NCI-H345 treated with DMSO at 0.1 percent for 48 hours (cell line): ENCODE results near the gene SLC51B.
"Not testable (repeated sequence)": the region's sequence is repeated elsewhere in the genome, so short reads cannot be mapped to it uniquely, and the experiment has no call there.

Source experiments
- DNase-seq: peaks from one replicate; lab custom pipeline; 2025; ENCODE audit not compliant: unreplicated experiment; lab: John Stamatoyannopoulos, UW

The SLC51B gene

DNA sequence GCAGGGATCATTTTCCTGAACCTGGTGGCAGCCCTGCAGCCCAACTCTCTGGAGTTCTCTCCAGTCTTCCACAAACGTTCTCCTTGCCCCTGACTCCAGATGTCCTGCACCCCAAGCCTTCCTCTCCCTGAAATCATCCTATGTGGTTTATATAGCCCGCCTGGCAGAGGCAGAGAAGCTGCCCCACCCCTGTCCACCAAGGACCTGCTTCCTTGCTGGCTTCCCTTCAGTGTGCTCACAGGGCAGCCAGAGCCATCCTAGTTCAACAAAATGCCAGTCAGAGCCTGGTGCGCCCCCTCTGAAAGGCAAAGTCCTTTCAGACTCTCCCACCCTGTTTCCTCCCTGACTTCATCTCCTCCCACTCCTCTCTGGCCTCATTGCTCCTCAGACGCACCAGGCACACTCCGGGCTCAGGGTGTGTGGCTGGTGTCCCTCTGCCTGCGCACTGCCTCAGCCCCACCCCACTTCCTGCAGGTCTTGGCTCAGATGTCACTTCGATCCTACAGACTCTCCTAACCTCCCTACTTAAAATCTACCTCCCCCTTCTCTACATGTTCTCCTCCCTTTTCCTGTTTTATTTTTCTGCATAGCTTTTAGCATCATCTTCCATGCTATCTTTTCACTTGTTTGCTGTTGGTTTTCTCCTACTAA lies 37.2 kb downstream of the SLC51B start:
- no peak for DNase-seq

DNA sequence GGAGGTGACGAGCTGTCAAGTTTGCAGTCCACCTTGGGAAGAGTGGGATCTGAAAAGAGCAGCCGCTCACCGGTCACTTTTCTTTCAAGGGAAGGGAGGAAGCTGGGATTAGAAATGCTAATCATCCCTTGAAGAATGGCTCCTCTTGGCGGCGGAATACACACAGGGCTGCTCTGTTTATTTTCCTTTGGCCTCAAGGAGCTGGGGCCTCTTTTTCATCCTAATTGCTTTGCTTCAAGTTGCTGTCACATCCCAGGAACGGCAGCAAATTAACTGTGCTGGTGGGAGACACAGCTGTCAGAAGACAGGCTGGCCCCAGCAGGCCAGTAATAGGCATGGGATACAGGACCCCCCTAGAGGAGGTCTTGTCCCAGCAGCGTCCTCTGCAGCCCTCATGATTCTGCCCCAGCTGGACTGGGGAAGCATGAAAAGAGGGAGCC lies 38.1 kb downstream of the SLC51B start:
- DNase-seq: no peak

DNA sequence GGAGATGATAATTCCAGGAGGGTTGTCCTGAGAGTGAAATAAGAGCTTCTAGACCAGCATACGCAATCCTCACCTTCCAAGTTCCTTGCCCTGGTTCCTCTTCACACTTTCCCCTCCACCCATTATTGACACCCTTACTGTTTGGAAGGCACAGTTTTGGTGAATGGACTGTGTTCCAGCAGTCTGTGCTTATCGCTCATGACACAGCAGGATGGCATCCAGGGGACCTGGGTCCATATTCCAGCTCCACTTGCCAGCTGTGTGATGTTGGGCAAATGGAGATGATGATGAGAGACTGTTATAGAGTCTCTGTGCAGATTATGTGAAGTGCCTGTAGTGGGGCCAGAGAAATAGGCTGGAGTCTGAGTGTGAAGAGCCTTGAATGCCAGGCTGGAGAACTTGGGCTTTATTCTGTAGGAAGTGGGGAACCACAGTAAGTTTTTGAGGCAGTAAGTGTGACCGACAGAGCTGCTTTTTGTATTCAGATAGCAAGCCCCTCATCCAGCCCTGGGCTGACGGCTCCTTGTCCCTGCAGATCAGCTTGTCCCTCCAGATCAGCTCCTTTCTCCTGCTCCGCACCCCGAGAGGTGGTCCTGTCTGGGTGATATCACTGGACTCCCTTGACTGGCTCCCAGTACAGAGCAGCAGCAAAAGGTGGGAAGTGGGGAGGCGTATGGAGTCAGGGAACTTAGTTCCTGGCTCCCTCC lies 39.5 kb downstream of the SLC51B start:
- DNase-seq: no peak

DNA sequence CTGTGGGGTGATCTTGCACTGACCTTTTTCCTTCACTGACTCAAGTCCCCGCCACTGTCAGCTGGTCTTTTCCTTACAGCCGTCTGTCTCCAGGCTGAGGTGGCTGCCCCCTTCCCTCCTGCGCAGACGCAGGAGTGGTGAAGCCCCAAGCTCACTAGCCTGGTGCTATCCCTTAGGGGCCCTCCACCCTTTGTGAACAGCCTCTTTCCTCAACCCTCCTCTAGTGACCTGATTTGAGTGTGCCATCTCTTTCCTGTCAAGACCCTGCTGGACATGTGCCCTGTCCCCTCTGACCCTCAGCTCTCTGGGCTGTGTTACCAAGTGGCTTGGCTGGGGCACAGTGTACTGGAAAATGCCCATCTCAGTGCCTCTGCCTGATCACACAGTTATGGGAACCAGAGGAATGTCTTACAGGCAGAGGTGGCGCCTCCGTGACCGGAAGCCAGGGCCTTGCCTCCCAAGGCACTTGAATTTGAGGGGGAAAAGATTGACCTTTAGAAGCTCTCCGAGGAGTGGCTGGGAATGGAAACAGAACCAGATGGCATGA lies 40.1 kb downstream of the SLC51B start:
- DNase-seq: no peak

DNA sequence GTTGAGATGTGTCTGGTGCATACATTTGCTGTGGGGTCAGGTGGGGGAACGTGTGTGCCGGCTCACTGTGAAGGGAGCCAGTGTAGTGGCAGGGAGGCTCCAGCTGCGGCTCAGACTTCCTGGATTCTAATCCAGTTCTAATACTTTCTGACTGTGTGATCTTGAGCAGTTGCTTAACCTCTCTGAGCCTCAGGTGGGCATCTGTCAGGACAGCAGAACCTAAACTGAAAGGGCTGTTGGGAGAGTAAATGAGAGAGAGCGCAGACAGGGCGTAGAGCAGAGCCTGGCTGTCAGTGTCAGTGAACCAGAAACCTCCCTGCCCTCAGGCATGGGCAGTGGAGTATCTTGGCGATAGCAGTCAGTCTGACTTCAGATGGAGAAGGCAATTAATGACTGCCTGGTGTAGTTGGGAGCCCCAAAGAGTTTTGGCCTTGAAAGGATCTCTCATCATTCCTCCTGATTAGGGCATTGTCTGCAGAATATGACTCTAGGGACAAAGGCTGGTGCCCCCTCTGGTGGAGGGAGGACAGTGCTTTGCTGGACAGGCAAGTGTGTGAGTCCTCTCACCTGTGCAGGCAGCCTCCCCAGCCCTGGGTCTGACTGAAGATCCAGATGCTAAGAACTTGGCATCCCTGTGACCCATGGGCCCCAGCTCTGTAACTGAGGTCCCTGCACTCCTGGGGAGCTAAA lies 40.9 kb downstream of the SLC51B start:
- no peak for DNase-seq

DNA sequence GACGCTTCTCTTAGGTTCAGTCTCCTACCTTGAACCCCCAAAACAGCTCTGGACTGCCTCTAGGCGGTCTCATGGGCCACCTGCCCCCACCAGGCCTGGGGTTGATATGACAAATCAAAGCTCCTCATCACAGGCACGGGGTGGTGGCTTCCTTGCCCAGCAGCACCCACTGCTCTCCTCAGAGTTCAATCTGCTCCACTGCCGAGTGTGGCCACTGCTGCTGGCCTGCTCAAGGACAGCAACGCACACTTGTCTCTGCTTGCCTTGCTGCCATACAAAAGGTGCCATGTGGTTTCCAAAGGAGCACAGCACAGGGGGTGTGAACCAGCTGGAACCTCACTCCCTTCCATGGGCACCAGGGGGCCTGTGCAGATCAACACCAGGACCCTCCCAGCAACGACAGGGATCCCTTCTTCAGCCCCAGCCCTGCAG lies 41.5 kb downstream of the SLC51B start:
- DNase-seq: no peak

DNA sequence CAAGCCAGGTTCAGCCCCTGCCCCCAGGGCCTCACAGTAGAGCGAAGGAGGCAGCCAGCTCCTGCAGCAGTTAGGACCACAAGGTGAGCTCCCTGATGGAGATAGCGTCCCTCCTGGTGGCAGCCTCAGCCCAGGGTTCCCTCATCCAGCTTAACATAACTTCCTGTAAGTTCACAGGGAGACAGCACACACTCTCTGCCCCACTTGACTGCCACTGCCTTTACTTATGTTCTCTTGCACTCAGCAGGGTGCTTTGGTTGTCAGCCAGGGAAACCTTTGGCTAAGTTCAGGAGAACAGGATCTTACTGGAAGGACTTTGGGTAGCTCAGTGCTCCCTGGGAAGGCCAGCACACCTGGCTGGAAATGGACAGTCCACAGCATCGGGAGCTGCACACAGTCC lies 42.2 kb downstream of the SLC51B start:
- DNase-seq: no peak

DNA sequence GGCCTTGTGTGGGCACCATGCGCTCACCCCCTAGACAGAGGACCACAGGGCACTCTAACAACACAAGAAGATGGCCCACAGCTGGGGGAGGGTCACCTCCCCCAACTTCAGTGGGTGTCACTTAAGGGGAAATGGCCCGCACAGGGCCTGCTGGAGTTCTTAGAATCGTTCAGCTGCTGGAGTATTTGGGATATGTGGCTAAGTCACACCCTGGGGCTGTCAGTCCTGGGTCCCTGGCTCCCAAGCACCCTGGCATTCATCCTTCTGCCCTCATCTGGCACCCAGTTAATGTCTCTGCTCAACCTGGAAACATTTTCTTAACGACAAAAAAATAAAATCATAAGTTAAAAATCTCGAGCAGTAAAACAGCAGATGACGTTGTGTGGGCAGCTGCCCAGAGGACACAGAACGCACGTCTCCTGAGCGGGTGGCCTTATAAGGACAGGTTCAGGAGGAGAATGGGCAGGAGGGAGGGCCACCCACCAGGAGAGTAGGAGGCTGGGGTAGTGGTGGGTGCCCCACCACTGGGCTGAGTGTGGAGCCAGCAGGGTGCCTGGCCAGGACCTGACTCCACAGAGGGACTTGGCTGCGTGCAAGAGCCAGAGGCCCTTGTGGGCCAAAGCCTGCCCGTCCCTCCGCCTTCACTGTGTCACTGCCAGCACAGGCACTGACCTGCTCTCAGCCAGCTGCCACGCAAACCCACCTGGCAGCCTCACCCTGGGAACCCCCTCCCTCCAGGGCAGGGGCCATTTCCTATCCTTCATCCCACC lies 42.9 kb downstream of the SLC51B start:
- no peak for DNase-seq

DNA sequence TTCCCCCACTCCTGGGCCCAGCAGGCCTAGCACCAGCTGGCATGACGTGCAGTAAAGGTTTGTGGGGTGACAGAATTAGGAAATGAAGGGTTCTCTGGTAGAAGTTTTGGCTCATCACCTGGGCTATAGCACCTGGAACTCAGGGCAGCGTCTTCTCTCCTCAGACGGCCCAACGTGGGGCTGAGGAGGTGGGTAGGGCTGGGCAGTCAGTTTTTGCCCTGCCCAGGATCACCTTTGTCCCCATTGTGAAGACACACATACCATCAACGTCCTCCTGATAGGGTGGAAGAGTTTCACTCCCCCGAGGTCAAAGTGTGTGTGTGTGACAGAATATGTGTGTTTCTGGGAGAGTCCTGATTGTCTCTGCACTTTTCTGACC lies 43.4 kb downstream of the SLC51B start:
- DNase-seq: no peak

DNA sequence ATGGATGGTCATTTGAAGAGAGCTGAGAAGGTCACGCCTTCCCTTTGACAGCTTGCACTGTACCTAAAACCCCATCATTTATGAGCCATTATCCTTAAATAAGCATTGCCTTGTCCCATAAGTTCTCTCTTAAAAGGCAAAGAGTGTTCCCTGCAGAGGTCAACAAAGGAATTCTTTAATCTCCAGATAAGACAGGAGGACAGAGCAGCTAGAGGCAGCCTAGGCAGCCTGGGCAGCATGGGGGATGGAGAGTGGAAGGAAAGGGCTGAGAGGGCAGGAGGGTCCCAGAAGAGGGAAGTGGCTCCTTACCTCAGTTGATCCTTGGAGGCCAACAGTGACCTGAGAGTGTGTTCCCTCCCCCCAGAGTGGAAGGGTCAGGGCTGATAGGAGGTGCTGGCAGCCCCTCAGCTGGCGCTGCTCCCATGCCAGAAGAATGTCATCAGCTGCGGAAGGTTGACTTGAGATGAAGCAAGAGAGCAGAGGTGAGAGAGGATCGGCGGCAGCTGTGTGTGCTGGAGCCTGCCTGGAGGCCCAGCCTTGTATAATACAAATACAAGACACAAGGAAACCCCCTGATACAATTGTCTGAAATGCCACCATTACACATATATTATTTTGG lies 44.1 kb downstream of the SLC51B start:
- DNase-seq: no peak

DNA sequence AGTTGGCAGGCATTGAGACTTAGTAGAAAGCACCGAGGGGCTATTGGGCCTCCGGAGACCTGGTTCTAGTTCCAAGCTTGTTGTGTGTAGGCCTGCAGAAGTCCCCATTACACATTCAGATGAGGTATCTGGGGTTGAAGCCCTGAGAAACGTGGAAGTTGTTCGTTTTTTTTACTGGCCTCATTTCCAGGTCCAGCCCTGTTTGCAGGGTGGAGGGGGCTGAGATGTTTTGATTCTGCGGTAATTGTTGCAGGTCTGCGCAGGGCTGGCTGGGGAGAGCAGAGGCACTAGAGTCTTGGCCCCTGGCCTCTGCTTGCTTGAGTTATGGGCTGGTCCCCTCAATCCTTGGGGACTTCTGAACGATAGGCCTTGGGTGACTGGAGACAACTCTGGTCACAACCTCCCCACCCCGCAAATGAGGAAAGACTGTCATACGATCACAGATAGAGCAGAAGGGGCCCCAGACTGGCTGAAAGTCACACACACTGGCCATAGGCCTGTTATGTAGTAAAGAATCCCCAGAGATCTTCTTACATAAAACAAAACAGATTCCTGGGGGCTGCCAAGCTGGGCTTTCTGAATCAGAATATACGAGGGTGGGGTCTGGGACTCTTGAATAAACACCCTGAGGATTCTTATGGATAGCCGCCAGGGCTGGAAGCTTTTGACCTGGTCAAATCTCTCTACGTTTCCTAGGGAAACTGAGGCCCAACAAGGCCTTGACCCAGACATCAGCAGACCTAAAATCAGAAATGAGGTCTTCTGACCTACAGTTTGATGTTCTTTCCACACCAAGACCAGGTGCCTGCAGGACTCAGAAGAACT lies 47.0 kb downstream of the SLC51B start:
- DNase-seq: no peak

DNA sequence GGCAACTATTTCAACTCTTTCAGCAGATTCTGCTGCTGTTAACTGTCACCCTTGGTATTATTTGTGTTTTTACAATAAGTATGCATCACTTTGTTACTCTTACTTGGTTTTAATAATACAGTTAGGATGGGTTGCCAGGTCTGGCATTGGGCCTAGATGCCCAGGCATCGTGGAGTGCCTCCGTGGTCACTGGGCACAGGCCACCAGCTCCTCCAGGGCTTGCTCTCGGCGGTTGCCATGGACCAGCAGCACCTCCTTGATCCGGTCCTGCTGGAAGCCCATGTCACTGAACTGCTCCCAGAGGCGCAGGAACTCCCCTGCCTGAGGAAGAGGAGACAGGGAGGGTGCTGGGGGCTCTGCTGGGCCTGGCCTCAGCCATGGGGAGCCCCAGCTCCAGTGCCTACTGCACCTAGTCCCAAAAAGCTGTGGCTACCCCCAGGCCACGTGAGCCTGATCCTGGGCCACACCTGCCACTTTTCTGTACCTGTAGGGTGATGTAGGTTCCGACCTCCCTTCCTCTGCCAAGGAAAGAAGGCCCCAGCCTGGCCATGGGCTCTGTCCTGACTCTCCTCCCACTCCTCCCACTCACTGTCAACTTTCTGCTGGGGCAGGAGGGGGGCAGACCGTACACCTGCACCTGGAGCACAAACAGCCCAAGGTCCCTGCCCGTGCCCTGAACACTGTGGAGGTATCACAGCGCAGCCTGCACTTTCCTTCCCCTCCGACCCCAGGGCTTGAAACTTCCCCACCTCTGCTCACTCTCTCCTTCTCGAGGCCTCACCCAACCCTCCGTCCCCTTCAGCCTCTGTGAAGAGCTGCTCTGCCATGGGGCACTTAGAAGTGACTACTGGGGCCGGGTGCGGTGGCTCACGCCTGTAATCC lies 48.0 kb downstream of the SLC51B start:
- DNase-seq: no peak

DNA sequence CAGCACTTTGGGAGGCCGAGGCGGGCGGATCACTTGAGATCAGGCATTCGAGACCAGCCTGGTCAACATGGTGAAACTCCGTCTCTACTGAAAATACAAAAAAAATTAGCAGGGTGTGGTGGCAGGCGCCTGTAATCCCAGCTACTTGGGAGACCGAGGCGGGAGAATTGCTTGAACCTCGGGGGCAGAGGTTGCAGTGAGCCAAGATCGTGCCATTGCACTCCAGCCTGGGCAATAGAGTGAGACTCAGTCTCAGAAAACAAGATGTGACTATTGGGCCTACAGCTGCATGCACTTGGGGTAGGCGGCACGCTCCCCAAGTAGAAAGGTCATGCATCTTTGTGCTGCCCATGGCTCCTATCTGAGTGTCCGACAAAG lies 48.6 kb downstream of the SLC51B start:
- DNase-seq: not testable (repeated sequence)

DNA sequence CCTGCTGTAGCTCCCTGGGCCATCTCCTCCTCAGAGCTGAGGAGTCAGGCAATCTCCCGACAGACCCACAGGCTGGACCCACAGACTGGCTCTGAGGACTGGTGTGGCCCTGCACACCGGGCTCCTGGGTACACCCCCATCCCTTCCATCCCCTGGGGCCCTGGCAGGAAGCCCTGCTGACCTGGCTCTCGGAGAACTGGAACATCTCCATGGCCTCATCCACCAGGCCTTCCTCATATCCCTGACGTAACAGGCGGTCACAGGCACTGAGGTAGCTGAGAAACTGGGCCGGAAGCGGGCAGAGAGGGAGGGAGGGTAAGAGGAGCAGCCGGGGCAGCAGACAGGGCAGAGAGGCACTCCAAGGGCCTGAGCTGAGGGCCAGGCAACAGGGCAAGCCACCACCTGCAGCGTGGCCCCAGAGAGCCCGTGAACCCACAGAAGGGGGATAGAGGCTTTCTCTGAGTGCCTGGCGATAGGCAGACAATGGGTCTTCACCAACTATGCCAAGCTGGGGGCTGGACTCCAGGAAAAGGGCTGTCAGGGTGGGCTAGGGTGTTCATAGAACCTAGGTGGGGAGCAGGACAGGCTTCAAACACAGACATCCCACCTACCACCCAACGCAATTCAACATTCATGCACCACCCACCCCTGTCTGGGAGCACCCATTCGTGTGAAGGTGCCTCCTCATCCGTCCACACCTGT lies 49.3 kb downstream of the SLC51B start:
- no peak for DNase-seq

DNA sequence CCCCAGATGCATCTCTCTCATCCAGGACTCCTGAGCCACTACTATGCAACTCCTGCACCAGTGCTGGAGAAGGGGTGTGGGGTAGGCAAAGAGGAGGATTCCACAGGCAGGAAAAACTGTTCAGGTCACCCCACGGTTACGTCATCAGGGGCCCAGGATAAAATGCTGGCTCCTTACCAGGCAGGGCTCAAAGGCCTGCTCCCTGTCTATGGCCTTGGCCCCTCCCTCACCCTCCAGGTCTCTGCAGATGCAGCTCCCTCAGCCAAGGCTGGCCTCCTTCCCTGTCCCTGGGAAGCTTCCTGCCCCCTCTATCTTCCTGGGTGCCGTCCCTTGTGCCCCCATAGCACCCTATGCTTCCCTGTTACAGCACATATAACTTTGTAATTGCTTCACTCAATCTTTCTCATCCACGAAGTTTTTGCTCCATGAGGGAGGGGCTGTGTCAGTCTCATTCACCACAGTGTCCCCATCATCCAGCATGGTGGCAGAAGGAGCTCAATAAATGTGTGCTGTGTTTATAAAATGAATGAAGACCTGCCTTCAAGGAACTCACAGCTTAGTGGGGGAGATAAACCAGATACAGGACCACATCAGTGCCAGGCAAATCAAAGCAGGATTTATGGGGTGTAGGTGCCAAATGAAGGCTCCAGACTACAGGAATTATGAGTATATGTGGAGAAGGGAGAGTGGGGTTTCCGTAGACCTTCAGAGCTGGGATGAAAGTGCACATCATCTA lies 50.0 kb downstream of the SLC51B start:
- DNase-seq: no peak

DNA sequence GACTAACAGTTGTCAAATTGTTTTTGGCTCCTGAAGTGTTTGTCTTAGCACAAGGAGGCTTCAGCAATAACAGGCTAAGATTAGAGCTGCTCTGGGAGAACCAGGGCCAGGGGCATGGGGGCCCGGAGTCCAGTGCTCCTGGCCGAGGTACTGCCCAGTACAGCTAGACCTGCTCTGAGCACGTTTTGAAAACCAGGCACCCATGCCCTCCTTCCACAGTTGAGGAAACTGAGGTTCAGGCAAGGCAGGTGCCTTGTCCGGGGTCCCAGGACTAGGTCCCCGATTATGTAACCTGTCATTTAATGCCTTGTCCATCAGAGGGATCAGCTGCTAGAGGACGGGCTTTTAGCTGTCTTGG lies 50.5 kb downstream of the SLC51B start:
- DNase-seq: no peak

DNA sequence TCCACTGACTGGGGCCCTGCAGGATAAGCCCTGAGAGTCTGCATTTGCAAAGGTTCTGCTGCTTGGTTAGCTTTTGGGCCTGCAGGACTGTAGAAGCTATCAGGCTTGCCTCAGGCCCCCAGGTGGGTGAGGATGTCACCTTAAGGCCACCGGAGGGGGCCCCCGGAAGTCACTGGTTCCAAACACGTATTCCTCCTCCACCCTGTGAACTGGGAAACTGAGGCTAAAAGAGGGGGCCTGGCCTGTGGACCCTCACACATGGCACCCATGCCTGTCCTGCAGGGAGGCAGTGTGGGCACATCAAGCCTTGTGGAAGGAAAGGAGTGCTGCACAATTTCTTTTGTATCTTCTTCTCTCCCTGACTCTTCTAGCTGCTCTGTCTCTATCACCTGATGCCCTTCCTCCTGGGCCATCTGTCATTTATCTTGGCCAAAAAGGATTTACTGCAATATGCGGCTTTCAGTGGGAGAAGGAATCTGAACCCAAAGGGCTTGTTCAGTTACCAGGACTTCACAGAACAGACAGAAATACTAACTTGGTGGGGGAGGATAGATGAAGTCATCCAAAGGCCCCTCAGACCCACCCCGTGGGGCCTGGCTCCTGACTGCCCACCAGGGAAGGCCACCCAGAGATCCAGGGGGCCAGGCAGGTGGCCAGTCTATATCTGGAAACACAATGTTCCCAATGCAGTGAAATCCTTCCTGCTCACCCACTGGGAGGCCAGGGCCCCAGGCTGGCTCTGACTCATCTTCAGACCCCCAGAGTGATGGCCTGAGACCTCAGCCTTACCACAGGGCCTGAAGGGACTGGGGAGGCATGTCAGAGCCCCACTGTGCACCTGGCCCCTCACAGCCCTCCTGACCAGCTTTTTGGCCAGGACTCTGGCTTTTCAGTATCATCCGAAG lies 51.5 kb downstream of the SLC51B start:
- no peak for DNase-seq
